GM19025 (cell line): Measurements from ENCODE around the gene NRXN3.

ENCODE experiments used
- ATAC-seq: cut with Tn5 transposase; IDR thresholded peaks from one replicate; pipeline ENCODE4 v1.9.1; 2021; ENCODE audit warnings: mild to moderate bottlenecking, low read depth, moderate library complexity; ENCODE audit not compliant: unreplicated experiment

Gene NRXN3

DNA sequence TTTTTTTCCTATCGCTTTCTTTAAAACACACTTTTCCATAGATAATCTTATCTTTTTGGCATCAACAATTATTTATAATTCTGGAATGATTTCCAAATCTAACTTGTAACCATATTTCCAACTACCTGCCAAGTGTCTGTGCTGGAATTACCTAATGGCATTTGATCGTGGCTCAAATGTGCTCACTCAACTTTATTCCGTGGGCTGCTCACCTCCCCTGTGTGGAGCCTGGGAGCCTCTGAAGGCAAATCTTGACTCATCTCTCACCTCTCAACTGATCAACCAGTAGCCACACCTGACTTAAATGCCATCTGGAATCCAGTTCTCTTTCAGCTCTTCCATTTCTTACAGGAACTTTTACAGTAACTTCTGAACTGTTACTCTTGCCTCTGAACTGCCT lies 1432.6 kb downstream of the NRXN3 start:
- ATAC-seq = no peak

DNA sequence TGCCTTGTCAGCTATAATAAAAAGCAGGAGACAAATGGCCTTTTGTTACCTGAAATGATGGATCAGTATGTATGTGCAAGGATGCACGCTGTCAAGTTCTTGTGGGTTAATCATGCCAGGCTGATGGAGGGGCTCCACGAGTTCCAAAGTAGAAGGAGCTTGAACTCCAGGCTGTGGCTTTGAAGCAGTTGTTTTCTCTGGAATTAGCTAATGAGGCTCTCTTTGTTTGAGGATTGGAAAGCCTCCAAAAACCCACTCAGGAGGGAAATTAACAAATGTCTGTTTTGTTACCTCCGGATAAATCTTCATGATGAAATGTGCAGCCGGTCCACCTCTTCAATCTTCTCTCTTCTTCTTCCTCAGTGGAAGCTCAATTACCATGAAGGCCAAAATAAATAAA lies 1435.7 kb downstream of the NRXN3 start:
- no peak for ATAC-seq

DNA sequence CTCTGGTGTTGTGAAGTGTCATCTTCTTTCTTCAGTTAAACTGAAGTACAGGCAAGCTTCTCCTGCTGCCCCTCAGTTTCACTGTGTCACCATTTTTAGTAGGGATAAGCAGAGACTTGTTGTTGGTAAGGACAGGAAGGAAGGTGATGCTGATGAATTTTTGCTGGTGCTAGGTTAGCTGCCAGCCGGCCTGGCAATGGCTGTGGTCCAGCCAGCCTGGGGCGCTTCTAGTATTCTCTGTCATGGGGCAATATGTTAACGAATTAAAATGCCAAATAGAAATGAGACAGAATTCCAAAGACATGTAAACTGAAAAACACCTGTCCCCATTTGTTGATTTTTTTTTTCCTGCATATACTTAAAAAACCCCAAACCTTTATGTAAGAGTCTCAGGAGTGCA lies 1438.3 kb downstream of the NRXN3 start:
- no peak for ATAC-seq

DNA sequence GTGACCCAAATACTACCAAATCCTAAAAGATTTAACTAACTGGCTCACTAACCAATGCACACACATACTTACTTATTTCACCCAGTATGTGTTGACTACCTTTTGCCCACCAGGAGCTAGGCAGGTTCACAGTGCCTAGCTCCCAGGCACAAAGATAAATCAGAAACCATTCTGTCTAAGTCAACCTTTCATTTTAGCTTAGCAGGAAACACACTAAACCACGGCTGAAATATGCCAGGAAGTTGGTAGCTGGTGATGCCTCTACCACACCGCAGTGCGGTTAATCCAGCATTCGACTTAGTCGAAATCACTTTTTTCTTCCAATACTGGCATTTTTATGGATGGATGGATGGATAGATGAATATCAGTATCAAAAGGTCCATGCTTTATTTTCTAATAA lies 1443.5 kb downstream of the NRXN3 start:
- ATAC-seq = no peak

DNA sequence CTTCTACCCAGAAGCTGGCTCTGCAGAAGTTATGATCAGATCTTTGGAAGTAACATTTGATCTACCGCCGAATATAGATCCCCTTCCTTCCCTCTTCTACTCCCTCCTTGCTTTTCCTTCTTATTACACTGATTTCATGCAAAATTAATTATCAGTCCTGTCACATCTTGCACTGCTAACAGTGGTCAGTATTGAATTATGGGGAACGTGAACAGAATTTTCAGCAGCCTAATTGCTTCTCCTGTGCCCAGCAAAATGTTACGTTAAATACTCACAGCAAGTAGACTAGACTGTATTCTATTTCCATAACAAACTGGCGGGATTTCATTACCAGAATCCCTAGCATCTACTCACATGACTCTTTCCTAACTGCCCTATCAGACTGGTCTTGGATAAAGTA lies 1444.3 kb downstream of the NRXN3 start:
- ATAC-seq = no peak

DNA sequence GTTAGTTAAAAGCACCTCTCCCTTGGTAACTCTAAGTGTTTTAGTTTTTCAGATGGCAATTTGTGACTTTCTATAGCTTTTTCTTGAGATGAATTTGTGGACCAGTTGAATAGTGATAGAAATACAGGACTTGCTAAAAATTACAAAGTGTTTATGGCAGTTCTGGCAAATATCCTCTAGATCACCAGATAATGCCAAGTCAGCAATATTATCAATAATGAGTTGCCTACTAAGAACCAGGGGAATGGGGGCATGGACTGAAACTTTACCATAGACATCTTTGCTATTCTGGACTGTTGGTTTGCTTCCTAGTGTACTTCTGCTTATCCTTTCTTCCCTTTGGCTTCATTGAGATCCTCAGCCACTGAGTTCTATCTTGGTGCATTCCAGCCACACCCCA lies 1456.9 kb downstream of the NRXN3 start:
- no peak for ATAC-seq

DNA sequence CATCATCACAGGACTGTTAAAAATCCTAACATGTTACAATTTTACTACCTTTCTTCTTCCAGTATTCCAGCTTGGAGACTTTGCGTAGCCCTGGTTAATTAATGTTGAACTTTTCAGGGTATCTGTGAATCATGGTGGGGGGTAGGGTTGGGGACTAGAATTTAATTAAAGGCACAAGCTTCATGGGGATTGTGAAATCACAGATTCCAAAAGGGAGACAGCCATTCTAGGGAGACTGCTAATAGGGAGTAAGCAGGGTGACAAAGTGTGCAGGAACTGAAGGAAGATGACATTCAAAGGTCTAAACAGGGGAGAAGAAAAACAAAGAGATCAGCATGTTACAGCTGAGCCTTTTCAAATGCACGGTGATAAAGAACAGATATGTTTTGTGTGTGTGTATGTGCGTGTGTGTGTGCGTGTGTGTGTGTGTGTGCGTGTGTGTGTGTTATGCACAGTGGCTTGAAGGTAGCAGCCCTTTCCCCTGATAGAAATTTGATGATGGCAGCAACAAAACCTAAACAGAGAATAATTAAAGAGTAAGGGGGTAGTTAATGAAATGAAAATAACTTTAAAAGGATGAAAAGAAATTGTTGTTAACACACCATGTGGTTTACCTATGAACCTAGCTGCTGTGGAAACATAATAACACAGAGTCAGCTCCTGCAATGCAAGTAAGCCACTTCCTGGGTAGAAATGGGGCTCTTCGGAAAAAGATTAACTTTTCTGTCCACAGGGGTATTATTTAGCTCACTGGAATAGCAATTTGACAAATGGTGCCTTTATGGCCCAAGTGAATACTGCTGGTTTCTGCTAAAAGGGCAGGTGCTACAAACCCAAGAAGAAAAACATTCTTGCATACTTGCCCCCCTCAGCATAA lies 1459.5 kb downstream of the NRXN3 start:
- ATAC-seq = no peak

DNA sequence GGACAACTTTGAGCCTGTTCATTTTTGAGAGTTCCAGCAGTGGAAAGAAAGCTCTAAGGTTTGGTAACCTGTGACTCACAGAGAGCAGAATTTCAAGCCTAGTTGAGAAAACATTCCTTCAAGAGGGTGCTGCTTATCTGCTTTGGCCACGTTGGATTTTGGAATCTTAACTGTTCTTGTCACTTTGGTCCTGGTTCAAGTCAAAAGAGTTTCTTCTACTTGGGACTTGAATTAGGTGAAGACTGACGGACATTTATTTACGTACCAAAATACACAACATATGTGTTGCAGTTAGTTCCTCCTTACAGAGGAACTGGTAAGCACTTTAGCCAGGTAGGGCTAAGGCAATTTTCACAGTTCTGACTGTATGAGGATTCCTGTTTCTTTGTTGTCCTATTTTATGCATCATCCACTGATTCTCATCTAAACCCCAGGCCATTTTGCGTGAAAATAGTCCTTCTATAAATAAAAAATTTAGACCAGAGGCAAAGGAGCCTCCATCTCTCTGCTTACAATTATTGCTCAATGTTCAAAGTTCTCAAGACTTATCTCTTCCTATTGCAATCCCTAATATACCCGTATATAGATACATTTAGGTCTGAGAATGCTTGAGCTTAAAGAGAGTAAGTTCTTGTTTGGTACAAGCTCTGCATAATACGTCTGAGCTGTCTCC lies 1460.3 kb downstream of the NRXN3 start:
- ATAC-seq = no peak

DNA sequence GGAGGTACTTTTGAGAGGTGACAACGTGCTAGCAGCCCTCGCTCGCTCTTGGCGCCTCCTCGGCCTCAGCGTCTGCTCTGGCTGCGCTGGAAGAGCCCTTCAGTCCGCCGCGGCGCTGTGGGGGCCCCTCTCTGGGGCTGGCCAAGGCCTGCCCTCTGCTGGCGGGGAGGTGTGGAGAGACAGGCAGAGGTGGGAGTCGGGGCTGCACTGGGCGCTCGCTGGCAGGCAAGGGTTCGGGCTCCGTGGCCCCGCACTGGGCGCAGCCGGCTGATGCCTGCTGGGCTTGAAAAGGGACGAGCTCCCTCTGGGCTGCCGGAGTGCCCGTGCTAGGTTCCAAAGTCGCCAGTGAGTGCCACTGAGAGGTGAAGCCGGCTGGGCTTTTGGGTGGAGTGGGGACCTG lies 1461.1 kb downstream of the NRXN3 start:
- ATAC-seq = no peak

DNA sequence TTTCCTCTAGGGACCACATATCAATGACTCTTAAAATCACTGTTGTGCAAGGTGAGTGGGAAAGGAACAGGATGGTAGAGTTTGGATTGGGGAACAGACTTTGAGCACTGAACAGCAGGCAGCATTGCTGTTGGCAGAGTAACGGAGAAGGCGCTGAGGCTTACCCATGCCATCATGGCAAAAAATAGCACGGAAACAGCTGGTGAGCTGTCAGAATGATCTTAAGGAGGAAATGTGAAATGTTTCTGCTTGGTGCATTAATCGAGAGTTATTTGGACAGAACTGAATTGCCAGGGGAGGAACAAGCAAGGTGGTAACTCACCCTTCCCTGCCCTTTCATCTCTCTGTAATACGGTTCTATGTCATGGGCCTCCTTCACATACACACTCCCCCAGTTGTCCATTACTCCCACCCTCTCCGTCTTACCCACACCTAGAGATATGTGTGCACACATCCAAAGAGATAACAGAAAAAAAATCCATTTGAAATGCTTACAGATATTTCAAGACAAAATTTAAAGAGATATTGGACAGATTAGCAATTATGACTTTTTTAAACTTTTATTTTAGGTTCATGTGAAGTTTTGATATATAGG lies 1468.6 kb downstream of the NRXN3 start:
- no peak for ATAC-seq

DNA sequence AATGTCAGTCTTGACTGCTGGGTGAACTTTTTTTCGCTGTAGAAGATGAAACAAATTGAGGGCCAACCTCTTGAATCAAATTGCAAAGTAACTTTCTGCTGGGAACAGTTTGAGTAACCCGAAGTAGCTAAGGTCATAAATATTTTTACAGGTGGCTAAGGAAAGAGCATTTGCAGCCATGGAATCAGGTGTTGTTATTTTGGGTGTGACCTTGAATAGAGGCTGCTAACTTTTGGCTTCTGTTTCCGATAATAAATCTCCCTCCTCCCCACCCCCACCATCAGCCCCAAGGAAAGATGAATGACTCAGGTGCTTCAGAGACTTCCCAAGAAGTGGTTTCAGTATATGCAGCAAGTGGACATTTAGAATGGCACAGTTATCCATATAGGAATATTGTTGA lies 1469.4 kb downstream of the NRXN3 start:
- ATAC-seq = no peak

DNA sequence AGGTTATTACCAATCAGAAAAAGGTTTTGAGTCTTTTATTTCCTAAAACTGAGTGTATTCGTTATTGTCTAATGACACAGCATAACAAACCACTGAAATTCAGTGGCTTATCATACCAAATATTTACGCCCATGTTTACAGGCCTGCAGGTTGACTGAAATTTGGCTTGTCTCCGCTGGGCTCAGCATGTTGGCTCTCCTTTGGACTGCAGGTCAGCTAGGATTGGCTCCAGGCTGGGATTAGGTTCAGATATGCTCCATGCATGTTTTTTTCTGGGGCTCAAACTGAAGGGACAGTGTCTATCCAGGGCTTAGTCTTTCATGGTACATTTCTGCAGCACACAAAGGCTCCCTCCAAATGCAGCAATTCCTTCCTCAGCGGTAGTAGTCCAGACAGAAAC lies 1471.2 kb downstream of the NRXN3 start:
- no peak for ATAC-seq

DNA sequence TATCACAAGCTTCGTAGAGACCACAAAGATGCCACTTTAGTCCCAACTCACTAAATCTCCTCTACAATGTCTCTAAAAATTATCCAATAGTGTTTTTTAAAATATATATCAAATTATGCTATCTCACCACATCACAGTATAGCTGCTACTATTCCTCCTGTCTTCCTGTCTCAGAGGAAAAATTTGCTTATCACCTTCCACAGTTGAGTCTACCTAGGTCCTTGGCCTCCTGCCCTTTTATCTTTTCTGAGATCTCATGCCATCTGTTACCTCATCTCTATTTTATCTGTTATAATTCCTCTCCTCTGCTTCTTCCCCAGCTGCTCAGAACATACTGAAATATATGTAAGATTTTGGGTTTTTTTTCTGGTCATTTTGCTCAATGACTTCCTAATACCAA lies 1473.0 kb downstream of the NRXN3 start:
- ATAC-seq = no peak

DNA sequence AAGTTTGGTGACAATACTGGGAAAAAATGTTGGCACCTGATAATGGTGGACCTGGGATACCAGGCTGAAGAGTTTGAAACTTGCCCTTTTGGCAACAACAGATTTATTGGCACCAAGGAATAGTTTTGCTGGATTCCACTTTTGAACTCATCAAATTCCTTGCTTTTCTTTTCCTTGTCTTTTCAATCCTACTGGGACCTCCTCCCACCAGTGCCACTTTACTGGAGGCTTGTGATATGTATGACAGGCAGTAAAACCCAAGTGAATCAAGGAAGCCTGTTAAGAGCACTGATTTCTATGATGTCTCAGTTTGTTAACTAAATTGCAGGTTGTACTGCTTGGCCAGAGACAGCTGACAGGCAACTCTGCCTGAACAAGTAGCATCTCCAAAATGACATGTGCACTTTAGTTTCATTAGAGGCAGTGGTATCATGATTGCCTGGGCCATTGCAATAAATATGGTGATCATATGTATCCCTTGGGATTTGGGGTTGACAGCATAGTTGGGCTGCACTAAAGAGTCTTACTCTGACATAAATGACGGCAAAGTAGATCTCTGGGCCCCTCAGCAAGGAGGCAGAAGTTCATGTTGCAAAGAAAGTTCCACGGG lies 1475.7 kb downstream of the NRXN3 start:
- no peak for ATAC-seq

DNA sequence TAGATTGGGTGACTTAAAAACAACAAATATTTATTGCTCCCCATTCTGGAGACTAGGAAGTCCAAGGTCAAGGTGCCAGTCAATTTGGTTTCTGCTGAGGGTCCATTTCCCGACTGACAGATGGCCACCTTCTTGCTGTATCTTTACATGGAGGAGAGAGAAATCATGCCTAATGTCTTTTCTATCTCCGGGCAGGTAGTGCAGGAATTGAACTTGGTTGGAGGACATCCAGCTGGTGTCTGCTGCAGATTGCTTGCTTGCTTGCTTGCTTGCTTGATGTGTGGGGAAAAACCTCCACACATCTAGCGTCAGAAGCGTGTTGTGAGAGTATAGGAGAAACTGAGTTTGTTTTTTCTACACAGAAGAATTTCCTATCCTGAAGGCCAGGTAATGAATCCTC lies 1479.7 kb downstream of the NRXN3 start:
- ATAC-seq = no peak

DNA sequence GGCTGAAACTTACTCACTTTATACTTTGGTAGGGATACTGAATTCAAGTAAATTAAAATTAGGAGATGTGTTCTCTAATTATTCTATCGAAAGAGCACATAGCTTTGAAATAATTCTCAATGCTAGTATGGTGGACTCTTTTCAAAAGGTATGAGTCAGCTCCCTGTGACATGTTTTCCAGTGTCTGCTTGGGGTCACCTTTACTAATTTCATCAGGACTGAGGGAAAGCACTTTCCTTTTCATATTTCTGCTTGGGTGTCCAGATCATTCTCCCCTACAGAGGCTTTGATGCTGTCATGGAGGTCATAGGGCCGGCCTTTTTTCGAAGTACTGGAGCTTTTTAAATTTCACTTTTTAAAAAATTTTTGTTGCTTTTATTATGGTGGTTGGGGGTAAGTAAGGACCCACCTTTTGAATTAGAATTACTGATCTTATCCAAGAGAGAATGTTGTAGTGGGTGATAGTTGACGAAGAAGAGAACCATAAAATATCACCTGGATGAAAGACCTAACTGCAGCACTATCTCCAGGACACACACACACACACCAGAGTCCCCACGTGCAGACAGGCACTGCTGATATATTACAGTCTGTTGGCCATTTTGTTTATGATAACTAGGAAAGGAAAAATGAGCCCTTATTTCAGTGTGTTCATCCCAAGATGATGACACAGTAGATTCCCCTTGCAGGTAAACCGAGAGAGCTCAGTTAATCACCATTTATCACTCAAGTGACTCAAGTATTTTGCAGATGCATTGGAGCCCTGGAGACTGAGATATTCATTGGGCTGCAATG lies 1482.5 kb downstream of the NRXN3 start:
- no peak for ATAC-seq

DNA sequence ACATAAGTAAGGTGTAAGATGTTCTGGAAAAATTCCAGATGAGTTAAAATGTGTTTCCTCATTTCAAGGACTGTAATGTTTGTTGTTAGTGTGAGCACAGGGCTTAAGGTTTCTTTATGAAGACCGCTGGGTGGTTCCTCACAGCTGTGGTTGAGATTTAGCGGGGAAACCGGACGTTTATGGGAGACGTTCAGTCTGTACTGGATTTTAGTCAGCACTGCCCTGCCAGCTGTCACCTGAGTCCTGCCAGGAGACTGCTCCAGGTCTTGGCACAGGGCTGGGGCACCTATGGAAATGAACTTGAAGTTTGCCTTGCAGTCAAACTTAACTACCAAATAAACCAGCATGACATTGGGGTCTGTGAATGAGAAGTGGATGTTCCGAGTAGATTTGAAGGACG lies 1485.9 kb downstream of the NRXN3 start:
- no peak for ATAC-seq

DNA sequence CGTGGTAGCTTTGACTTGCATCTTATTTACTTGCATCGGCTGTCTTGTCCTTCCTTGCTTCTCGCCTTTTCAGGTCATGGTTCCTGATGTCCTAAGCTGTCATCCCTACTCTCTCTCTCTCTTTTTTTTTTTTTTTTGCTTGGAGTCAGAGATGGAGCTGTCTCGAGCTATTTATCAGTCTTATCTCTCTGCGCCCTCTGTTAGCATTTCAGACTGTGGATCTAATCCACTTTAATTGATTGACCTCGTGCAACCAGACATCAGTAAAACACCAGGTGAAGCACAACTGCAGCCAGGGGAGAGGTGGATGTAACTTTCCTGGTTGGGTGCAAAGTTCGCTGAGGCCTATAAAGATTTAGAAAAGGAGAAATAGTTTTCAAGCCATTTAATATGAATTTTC lies 1486.3 kb downstream of the NRXN3 start:
- ATAC-seq = no peak

DNA sequence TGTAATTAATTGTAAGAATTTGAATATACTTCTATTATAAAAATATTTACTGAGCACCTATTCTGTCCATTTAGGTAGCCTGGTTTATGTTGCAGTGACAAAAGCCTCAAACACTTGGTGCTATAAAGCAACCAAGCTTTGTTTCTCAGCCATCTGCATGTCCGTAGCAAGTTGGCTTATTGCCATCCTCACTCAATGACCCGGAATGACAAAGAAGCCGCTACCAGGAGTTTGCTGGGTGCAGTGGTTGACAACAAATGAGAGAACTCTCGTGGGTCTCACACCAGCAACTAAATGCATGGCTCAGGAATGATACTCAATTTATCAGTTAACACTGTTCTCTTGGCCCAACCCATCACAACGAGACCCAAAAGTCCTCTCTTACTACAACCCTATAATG lies 1488.0 kb downstream of the NRXN3 start:
- no peak for ATAC-seq

DNA sequence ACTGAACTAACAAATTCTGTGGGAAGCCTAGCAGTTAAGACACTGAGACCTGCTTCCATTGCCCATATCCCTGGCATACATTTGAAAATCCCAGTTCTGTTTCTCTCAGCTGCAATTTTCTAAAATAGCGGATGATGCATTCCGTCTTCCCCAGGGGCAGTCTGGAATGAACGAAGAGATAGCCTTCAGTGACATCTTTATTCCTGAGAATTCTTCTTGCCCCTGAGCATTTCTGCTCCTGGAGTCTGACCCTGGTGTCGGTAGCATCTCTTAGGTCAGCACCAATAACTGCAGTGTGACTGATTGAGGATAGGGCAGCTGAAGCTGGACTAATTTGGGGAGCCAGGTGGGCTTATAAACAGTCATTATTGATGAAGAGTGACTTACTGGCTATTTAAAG lies 1488.6 kb downstream of the NRXN3 start:
- ATAC-seq = no peak
